IPS-NIHi11 (cell line): ENCODE data around the gene KIF4A.
"Not testable (repeated sequence)": the region's sequence is repeated elsewhere in the genome, so short reads cannot be mapped to it uniquely, and the experiment has no call there.

ENCODE experiments used
- DNase-seq: peaks from one replicate; pipeline ENCODE4 v3.0.0; 2012; ENCODE audit warnings: mixed read lengths, low spot score

Gene KIF4A, protein sequence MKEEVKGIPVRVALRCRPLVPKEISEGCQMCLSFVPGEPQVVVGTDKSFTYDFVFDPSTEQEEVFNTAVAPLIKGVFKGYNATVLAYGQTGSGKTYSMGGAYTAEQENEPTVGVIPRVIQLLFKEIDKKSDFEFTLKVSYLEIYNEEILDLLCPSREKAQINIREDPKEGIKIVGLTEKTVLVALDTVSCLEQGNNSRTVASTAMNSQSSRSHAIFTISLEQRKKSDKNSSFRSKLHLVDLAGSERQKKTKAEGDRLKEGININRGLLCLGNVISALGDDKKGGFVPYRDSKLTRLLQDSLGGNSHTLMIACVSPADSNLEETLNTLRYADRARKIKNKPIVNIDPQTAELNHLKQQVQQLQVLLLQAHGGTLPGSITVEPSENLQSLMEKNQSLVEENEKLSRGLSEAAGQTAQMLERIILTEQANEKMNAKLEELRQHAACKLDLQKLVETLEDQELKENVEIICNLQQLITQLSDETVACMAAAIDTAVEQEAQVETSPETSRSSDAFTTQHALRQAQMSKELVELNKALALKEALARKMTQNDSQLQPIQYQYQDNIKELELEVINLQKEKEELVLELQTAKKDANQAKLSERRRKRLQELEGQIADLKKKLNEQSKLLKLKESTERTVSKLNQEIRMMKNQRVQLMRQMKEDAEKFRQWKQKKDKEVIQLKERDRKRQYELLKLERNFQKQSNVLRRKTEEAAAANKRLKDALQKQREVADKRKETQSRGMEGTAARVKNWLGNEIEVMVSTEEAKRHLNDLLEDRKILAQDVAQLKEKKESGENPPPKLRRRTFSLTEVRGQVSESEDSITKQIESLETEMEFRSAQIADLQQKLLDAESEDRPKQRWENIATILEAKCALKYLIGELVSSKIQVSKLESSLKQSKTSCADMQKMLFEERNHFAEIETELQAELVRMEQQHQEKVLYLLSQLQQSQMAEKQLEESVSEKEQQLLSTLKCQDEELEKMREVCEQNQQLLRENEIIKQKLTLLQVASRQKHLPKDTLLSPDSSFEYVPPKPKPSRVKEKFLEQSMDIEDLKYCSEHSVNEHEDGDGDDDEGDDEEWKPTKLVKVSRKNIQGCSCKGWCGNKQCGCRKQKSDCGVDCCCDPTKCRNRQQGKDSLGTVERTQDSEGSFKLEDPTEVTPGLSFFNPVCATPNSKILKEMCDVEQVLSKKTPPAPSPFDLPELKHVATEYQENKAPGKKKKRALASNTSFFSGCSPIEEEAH

DNA sequence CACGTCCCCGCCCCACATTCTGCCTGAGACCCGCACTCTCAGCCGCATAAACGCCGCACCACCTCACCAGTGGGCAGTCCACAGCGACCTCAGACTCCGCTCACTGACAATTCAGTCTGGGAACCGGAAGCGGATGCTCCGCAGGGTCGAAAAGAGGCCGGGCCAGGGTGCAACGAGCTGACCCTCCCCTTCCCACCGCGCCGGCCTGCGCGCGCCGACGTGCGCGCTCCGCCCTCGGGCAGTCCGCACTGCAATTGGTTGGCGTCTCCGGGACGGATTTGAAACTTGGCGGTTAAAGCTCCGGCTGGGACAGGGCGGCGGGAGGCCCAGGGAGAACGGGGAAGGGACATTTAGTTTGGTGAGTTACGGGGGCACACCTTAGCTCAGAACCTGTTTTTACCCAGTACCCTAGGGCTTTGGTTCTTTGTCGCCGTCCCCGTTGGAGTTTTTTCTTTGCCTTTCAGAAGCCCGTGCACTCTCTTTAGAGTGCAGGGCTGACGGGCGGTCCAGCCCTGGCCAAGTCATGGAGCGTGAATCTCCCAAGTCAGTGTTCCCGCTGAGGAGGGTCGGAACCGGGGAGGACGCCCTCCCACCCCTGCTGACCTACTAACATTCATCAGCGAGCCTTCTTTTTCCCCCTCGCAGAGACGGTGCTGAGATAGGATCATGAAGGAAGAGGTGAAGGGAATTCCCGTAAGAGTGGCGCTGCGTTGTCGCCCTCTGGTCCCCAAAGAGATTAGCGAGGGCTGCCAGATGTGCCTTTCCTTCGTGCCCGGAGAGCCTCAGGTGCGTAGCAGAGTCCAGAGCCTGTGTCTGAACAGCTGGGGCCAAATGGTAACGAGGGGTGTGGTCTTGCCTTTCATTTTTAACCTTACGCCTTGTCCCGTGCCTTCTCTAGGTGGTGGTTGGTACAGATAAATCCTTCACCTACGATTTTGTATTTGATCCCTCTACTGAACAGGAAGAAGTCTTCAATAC is at the start of gene KIF4A, which contains the start of gene PDZD11:
KIF4A (plus strand) TSS at position 312 of the 978 bp plus-strand sequence; CDS start at position 667, 355 bp downstream.
PDZD11 (minus strand) TSS at position 135 of the 978 bp plus-strand sequence. CDS start 586 bp downstream, outside the sequence.
- peak; percentile 94 for DNase-seq

DNA sequence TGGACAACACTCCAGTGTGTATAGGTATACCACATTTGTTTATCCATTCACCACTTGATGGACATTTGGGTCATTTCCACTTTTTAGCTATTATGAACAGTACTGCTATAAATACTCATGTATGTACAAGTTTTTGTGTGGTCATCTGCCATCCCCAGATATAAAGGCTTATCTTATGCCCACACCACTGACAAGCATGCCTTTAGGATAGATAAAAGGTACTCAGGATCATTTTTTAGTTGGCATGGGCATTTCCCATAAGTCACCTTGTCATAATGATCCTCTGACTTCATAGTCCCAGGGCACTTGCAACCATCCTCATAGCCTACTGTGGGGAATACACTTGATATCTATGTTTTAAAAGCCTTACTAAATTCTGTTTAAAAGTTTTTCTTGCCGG is 49.2 kb upstream of the KIF4A start:
- no peak for DNase-seq

- DNase-seq, result no peak
These were observed 48.4 kb upstream of the KIF4A start for GRCh38 chrX:70241501-70241900.

GRCh38 chrX:70243601-70244000 is 46.3 kb upstream of the KIF4A start:
- not testable (repeated sequence) for DNase-seq

GRCh38 chrX:70244881-70245280 is 45.0 kb upstream of the KIF4A start:
- DNase-seq, result no peak

GRCh38 chrX:70247252-70247651 is 42.7 kb upstream of the KIF4A start:
- DNase-seq, result no peak

- no peak for DNase-seq
These were observed 37.4 kb upstream of the KIF4A start for GRCh38 chrX:70252491-70252890.

GRCh38 chrX:70253377-70254062 is 36.4 kb upstream of the KIF4A start:
- DNase-seq, result no peak

DNA sequence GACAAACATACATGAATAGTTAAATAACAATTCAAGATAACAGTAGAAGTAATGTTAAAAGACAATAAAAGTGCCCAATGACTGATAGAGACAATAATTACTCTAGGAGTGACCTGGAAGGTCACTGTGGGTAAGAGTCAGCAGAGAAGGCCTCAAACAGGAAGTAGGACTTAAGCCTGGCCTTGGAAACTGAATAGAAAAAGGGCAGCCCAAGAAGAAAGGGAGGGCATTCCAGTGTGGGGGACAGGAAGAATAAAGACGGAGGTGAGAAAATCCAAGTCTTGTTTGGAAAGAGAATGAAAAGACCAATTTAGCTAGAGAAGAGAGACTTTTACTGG is 35.9 kb upstream of the KIF4A start:
- DNase-seq, result no peak

- DNase-seq, result no peak
These were observed 35.0 kb upstream of the KIF4A start for GRCh38 chrX:70254909-70255308.

DNA sequence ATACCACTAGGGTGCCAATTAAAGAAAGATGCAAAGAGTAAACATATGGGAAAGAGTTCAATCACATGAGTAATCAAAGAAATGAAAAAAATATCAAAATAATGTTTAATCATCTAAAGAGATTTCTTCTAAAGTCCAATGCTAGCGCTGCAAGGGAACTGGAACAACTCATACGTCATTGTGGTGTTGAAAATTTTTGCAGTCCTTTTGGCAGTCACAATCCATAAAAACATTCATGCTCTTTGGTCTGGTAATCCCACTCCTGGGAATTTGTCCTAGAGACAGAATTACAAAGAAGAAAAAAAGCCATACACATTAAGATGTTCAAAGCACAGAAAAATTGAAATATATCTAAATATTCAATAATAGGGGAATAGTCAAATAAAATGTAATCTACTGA is 34.5 kb upstream of the KIF4A start:
- no peak for DNase-seq

DNA sequence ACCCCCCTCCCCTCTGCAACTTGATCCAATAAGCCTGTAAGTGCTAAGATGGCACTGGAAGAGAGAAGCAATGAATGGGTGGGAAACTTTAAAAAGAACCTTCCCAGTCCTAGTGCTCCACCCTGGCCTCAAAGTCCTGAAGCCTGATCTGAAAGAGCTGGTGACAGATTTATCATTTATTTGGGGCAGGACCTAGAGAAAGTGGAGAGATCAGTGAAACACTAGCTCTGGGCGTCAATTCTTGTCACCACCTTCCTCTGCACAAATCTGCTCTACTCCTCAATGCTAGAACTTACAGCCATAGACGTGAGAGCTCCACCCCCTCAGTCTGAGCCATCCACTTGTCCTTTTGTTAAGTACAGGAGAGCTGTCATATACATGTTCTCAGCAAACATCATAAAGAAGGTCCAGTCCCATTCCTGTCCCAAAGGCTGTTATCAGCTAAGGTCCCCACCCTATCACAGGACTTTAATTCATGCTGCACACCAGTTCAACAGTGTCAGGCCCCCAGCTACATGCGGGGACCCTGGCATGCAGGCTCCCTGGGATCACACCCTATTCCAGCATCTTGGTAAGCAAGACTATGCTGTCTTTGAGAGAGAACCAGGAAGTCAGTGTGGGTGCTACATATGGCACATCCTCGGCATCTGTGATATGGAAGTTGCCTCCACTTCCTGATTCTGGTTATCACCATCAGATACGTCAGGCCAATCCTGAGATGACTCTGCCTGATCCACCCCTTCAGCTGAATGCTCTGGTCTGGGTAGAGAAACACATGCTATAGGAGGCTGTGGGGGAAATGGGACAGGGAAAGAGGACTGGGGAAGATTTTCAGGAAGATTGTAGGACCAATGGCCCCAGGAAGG is 32.2 kb upstream of the KIF4A start:
- DNase-seq, result no peak

DNA sequence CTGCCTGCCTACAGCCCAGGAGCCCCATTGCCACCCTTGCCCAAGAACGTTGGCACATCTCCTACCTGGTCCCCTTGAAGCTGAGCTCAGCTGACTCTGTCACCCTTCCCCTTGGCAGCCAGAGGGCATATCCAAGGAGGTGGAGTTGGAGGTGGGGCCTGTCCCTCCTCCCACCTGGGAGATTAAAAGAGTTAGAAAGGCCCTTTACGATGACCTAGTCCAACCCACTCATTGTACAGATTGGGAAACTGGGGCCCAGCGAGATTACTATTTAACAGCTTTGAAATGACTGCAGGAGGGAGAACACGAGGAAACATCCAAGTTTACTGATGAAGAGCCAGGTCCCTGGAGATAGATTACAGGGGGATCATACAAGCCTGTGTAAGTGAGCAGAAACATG is 29.8 kb upstream of the KIF4A start, which contains the start of gene P2RY4:
P2RY4 (minus strand) TSS at position 101 of the 400 bp plus-strand sequence. CDS start 580 bp downstream, outside the sequence.
- no peak for DNase-seq

DNA sequence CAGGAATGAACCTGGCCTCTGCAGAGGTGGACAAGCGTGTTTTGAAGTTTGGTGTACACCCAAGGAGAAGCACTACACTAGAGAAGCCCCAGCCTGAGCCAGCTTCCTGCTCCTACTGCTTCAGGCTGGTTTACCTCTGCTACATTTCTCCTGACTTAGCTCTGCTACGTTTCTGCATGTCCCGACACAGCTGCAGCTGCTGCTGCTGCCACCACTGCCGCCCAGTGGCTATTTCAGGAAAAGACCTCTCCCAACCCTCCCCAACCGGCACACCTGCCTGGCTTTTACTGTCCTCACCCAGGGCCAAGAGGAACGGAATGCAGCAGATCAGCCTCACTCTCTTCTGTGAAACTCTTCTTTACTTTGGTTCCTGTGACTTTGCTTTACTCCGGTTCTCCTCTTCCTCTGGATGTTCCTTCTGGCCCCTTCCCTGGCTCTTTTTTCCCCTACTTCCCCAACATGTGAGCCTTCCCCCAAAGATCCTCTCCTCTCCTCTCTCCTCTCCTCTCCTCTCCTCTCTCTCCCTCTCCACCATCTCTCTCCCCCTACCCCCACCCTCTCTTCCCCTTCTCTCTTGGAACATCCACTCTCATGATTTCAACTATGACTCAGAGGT is 26.8 kb upstream of the KIF4A start:
- DNase-seq, result peak; percentile 63

GRCh38 chrX:70264784-70265183 is 25.1 kb upstream of the KIF4A start:
- no peak for DNase-seq

DNA sequence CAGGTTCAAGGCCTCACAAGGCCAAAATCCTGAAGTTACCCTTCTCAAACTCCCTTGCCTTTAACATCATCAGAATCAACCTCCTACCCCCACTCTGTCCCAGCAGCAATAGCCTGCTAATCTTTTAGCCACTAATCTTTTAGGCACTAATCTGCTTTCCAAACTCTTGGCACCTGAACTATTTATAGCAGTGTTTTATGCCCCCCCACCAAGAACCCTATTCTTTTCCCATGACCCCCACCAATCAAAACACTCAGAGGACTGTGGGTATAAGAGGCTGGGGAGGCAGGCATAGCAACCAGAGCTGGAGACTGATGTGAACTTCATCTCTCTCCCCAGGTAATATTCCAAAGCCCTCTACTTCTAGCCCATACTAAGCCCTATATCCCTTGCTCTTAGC is 21.9 kb upstream of the KIF4A start, which contains the start of gene ARR3:
ARR3 (plus strand) TSS at position 301 of the 400 bp plus-strand sequence. CDS start 1,052 bp downstream, outside the sequence.
- DNase-seq, result no peak

GRCh38 chrX:70274029-70274428 is 15.9 kb upstream of the KIF4A start:
- not testable (repeated sequence) for DNase-seq

DNA sequence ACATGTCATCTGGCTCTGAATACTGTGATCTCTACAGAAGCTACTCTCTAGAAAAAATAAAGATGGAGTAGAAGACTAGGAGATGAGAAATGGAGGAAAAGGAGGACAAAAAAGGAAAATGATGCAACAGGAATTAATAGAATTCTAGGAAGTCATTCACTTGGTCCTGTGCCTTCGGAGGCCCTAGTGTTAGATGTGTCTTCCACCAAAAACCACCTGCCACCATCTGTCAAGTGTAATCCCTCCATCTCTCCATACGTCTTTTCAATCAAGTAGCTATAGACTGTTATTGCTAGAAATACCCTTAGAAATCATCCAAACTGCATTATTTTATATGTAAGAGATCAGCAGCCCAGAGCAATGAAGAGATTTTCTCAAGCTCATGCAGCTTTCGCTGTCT is 10.8 kb upstream of the KIF4A start:
- no peak for DNase-seq

GRCh38 chrX:70280573-70280972 is 9.3 kb upstream of the KIF4A start:
- DNase-seq, result no peak
